GM18868 (cell line): ENCODE data around the gene FREY1.

Experiments used
- ATAC-seq: cut with Tn5 transposase; IDR thresholded peaks from one replicate; pipeline ENCODE4 v1.9.1; 2021; ENCODE audit warnings: mild to moderate bottlenecking, moderate library complexity; ENCODE audit not compliant: unreplicated experiment

Gene FREY1

DNA sequence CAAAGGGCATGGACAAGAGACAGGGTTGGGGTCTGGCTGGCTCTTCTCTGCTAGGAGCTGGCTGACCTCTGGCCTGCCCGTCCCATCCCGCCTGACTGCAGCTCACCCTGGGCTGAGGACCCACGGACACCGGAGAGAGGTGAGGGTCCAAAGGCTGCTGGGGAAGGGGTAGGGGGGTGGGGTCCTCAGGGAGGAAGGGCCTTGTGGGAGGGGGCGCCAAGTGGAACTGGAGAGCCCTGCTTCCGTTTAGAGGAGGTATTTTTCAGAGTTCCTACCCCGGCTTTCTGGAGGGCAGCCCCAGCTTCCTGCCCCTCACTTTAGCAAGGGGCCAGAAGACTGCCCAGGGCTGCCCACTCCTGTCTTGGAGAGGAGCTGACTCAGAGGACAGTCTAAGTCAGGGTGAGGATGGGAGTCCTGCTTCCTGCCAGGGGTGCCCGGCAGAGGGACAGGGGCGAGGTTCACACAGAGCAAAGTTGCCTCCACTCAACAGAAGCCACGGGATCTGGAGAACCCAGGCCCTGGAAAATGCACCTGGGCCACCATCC, 22.5 kb upstream of the FREY1 start:
- no peak for ATAC-seq

DNA sequence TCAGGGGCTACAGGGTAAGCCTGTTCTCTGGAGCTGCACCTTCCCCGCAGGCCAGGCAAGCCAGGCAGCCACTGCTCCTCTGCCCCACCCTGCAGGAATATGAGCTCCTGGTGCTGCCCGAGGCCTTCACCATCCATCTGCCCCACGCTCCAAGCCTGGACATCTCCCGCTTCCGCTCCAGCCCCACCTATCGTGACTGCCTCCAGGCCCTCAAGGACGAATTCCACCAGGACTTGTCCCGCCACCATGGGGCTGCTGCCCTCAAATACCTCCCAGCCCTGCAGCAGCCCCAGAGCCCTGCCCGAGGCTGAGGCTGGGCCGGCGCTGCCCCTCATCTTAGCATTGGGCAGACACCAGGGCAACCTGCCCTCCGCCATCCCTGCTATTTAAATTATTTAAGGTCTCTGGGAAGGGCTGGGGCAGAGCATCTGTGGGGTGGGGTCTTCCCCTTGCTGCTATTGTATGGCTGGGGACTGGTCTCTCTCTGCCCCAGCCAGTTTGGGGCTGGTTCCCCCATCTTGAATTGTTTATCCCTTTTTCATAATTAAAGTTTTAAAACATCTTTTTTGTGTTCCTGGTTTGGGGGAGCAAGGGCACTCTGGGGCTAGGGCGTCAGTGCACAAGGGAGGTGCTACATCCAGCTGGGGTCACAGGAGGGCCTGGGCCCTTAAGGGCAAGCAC, 21.6 kb upstream of the FREY1 start:
- no peak for ATAC-seq

DNA sequence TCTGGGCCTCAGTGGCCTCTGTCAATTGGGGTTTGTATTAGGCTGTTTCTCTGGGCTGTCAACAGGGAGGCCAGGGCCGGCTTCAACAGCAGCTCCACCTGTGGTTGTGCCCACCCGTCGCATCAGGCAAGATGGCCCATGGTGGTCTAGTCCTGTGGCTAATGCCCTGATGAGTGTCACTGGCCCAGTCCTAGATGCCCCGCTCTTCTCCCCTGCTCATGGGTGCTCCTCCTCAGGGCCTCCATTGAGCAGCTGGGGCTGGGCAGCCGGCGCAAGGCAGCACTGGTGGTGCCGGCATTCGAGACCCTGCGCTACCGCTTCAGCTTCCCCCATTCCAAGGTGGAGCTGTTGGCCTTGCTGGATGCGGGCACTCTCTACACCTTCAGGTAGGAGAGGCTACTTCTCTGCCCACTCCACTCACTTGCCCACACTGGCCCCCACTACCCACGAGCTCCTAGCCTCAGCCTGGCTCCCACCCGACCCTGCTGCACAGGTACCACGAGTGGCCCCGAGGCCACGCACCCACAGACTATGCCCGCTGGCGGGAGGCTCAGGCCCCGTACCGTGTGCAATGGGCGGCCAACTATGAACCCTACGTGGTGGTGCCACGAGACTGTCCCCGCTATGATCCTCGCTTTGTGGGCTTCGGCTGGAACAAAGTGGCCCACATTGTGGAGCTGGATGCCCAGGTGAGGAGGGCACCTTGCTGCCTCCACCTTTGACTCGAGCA, 20.8 kb upstream of the FREY1 start:
- no peak for ATAC-seq

DNA sequence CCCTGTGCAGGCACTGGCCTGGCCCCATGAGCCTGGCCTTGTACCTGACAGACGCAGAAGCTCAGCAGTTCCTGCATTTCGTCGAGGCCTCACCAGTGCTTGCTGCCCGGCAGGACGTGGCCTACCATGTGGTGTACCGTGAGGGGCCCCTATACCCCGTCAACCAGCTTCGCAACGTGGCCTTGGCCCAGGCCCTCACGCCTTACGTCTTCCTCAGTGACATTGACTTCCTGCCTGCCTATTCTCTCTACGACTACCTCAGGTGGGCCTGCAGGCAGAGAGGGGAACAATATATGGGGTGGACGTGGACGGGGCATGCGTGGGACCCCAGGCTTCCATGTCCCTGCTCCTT, 20.2 kb upstream of the FREY1 start:
- ATAC-seq: no peak

DNA sequence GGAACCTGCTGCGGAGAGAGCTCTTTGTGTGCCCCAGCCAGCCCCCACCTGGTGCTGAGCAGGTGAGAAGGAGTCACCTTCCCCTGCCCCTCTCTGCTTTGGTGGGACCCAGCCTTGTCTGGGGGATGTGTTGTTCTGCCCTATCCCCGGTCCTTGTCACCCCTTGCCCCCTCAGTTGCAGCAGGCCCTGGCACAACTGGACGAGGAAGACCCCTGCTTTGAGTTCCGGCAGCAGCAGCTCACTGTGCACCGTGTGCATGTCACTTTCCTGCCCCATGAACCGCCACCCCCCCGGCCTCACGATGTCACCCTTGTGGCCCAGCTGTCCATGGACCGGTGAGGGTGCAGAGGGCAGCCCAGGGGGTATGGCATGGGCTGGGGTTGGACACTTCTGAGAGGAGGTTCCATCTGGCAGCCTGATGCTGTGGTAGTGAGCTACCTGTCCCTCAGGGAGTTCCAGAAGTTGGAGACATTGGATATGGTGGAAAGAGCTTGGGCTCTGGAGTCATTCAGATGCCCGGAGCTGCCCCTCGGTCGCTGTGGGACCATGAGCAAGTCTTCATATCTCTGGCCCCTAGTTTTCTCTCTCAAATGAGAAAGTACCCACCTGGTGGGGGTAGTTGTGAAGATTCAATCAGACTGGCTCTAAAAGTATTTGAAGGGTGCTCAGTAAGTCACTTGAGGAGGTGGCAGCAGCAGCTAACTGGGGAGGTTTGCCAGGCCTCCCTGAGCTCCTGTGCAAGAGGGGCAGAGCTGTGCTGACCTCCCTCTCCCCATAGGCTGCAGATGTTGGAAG, 19.7 kb upstream of the FREY1 start:
- ATAC-seq: no peak

DNA sequence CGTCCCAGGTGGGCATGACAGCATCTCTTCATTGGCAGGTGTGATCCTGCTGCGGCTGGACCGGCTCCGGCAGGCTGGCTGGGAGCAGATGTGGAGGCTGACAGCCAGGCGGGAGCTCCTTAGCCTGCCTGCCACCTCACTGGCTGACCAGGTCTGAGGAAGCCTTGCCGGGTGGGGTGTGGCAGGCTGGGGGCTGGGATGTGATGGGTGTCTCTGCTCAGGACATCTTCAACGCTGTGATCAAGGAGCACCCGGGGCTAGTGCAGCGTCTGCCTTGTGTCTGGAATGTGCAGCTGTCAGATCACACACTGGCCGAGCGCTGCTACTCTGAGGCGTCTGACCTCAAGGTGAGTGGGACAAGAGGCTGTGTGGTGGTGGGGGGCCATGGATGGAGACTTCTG, 18.9 kb upstream of the FREY1 start:
- no peak for ATAC-seq

DNA sequence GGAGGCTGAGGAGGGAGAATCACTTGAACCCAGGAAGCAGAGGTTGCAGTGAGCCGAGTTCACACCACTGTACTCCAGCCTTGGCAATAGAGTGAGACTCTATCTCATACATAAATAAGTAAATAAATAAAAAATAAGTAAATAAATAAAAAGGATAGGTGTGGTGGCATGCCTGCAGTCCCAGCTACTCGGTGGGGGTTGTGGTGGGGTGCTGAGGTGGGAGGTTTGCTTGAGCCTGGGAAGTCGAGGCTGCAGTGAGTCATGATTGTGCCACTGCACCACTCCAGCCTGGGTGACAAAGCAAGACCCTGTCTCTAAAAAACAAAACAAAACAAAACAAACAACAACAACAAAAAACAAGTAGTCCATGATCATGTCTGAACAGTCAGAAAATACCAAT, 18.5 kb upstream of the FREY1 start:
- ATAC-seq: no peak

DNA sequence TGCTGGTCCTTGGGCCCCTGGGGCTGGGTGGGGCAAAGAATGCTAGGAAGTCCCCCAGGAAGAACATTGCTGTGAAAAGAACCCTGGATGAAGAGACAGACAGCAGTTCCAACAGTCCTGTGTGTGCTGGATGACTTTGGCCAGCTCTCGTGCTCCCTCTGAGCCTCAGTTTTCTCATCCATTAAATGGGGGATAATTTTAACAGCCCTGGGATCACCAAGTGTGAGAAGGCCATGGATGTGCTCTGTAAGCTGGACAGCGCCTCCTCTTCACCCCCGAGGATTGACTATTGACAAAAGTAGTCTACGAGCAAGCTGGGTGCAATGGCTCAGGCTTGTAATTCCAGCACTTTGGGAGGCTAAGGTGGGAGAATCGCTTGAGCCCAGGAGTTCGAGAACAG, 17.9 kb upstream of the FREY1 start:
- ATAC-seq: no peak

DNA sequence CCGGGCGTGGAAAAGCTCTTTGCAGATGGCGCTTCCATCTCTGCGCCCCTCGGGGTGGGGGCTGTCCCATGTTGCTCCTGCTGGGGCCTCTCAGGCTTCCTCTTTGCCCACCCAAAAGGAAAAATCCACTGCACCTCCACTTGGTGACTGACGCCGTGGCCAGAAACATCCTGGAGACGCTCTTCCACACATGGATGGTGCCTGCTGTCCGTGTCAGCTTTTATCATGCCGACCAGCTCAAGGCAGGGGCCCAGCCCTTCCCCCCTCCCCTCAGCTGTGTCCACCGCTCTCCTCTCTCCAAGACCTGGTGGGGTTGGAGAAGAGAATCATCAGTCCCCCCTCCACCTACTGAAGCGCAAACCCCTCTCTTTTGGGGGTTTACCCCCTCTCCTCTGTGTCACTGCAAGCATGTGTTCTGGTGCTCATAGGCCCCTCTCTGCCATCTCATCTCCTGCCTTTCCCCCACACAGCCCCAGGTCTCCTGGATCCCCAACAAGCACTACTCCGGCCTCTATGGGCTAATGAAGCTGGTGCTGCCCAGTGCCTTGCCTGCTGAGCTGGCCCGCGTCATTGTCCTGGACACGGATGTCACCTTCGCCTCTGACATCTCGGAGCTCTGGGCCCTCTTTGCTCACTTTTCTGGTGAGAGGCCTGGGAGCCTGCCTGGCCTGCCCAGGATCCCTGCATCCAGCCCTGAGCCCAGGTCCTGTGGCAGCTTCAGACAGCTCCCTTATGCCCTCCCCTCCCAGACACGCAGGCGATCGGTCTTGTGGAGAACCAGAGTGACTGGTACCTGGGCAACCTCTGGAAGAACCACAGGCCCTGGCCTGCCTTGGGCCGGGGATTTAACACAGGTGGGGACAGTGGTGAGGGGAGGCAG, 17.2 kb upstream of the FREY1 start:
- ATAC-seq: no peak

DNA sequence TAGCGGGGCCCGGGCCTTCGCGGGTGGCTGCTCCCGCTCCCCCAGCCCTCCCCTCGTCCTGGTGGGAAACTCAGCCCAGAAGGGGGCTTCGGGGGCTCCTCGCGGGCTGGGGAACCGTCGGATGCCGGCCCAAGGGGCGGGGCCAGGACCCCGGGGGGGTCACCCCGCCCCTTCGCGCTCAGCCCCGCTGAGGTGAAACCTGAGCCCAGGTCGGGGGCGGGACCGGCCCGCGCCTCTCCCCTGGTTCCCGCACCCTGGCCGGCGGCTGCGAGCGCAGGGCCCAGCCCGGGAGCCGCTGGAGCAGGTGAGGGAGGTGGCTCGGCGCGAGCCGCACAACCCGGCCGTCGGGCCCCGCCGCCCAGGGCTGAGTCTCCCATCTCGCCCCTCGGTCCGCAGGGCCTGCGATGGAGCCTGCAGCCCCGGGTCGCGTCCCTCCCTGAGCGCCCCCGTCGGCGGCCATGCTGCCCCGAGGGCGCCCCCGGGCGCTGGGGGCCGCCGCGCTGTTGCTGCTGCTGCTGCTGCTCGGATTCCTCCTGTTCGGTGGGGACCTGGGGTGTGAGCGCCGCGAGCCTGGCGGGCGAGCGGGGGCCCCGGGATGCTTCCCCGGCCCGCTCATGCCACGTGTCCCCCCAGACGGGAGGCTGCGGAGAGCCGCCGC, 15.5 kb upstream of the FREY1 start, which contains the start of gene LARGE2:
TSS of gene LARGE2 (plus strand) at position 232 of the 658 bp plus-strand sequence. CDS start at position 459, 227 bp downstream.
- no peak for ATAC-seq

DNA sequence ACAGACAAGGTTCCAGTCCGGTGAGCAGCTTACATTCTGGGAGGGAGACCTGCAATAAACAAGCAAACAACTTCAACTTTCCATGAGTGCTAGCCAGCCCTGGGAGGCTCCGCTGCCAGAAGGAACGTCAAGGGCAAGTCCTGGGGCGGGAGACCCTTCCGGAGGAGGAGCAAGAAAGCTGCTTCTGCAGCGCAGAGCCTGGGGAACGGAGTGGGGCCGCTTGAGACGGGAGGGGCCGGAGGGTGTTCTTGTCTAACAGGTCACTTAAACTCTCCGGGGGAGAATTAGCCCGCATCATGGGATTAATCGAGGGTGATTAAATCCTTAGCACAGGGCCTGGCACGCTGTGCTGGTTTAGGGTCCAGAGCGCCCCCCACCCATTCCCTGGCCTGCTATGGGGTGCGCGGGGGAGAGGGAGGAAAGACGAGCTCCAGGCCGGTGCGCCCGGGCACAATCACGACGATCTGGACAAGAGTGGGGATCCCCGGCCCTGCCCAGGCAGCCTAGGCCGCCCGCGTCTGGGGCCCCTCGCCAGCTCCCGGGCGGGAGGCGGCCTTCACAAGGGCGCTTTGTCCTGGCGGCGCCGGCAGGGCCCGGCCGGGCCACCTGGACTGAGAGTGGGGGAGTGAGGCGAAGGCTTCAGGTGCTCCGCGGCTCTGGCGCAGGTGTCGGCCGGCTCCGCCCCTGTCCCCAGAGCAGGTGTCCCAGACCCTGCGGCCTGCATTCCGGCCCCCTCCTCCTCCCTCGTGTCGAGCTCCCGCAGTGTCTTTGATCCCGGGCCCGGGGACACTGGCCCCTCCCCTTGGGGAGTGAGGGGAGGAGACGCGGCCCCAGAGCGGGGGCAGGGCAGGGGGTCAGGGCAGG, 14.7 kb upstream of the FREY1 start:
- no peak for ATAC-seq

DNA sequence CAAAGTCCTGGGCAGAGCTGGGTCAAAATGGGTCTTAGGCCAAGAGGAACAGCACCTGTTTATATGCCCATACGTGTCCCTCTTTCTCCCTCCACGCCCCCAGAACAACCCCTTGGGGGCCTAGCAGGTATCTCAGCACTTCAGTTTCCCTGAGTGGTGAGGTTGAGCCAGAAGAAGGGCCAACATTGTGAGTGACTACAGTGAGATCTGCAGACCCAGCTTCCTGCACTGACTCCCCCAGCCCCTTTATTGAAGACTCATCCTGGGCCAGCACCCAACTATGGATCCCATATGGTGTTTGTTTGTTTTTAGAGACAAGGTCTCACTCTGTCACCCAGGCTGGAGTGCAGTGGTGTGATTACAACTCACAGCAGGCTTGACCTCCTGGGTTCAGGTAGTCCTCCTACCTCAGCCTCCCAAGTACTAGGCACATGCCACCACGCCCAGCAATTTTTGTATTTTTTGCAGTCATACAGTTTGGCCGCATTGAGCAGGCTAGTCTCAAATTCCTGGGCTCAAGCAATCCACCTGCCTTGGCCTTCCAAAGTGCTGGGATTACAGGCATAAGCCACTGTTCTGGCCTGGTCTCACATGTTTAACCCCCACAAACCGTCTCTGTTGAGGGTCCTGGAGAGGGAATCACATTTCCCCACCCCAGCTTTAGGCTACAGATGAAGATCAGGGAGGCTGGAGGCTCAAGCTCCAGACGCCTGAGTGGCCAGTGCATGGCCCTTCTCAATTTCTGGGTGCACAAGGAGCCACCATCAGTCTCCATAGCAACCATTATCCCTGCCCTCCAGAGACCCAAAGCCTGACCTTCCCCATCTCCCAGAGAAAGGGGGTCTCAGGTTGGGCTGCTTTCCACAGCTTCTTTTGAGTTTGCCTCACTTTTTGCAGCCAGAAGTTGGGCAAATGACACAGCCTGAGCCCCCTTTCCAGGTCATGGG, 13.7 kb upstream of the FREY1 start:
- no peak for ATAC-seq

DNA sequence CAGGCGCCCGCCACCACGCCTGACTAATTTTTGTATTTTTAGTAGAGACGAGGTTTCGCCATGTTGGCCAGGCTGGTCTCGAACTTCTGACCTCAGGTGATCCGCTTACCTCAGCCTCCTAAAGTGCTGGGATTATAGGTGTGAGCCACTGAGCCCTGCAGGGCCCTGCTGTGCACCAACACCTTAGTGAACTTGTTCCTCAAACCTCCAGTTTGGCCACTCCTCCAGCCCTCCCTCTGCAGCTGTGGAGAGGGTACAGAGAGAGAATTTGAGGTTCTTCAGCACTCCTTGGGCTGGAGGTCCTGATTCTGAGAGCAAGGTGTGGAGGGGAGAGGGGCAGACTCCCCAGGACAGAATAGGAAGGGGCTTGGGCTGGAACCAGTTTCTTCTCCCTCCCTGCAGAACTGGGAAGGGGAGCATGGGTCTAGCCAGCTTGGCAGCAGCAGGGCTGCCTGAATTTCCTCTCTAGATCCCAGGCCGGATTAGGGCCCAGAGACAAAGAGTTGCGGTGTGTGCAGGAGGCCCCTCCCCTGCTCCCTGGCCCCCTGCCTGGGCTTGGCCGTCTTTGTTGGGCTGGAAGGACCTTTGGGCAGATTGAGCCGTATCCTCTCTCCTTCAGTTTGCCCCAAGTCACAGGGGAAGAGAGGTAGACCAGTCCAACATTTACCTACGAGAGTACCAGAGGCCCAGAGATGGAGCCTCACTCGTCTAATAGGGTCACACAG, 12.9 kb upstream of the FREY1 start:
- ATAC-seq: no peak

DNA sequence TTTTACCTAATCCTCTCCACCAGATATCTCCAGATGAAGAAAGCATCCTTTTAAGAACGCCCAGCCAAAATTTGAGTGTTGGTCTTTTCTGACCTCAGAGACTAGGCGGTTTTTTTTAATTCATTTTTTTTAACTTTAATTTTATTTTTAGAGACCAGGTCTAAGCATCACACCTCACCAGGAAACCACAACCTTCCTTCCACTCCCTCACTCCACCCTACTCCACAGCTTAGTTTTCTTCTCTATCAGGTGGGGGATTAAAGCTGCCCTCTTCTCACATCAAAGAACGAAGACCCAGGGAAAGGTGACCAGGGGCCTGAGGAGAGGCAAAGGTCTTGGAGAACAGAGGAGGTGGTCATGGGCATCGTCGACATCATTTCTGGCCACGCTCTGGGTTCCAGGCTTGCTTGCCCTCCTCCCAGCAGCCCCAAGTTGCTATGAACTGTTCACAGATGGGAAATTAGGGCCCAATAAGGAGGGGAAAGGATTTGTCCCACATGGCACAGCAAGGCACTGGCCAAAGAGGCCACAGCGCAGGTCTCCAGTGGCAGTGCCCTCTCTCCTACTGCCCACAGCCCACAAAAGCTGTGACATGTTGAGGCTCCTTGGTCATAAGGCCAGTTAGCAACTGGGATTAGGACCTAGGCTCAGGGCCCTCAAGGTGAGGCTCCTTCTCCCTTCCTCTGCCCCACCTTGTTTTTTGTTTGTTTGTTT, 12.0 kb upstream of the FREY1 start:
- ATAC-seq: no peak

DNA sequence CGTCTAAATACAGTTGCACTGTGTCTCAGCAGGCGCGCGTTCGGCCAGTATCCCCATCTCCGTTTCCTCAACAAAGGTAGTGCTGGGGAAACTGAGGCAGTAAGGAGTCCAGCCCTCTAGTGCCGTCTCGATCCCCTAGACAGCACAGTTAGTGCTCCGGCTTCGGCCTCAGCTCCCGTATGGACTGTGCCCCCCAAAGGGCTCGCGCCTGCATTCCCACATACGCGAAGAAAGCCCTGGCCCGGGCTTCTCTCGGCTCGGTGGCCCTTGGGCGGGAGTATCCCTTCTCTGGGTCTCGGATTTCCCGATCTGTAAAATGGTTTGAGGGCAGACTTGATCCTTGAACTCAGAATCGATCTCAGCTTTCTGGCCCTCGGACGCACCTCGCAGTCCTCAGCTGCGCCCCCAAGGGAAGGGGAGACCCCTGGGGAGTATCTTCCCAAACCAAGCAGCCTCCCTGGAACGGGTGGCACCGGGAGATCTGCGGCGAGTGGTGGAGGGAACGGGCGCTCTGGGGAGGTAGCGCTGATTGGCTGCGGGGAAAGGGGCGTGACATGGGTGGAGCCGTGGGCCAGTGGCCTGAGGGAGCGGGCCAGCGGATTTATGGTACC, 11.4 kb upstream of the FREY1 start:
- ATAC-seq: peak; percentile 38

DNA sequence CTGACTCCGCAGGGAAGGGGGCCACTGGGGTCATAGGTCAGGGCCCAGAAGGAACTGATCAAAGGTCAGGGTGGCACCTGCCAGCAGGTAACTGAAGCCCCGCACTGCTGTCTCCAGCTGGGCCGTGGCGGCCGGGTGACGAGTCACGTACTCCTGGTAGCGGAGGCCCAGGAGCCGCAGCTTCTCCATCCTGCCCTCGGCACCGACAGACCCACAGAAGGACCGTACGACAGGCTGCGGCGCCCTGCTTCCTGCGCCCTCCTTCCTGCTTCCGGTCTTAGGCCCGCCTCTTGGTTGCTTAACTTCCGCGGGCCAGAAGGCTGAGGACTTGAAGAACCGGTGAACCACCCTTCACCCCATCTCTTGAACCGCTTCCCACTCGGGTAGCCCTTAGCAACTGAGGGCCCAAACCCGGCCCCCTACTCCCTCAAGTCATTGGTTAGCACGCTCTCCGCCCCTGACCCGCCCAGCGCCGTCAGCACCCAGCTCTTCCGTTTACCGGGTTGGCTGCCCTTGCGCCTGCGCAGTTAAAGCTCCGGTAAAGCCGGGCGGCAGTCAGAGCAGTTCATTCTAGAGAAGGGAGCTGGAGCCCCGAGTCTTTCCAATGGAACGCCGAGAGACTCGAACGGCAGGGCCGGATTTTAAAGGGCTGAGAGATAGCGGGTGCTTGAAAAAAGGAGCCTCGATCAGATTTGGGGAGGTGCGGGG, 10.7 kb upstream of the FREY1 start, which contains the start of gene PEX16:
TSS of gene PEX16 (minus strand) at position 255 of the 708 bp plus-strand sequence. CDS start at position 189, 66 bp downstream.
- ATAC-seq: peak; percentile 93
